Type B pancreatic cell (in vitro differentiated cells): ENCODE measurements around the gene POLDIP3. TPM values are rescaled to one million over a fixed set of nuclear protein-coding genes. Genes with fewer than 3 reads are reported as not detected.

ENCODE experiments used
- DNase-seq: peaks from one replicate; pipeline ENCODE4 v3.0.0; 2021; ENCODE audit warnings: mixed read lengths; ENCODE audit not compliant: unreplicated experiment; ENCODE audit errors: extremely low spot score
- H3K27ac Mint-ChIP-seq: 2 replicates; pipeline ENCODE4 v1.8.0; 2021; ENCODE audit warnings: mild to moderate bottlenecking, mixed read lengths
- H3K27me3 Mint-ChIP-seq: 2 replicates; pipeline ENCODE4 v1.8.0; 2021; ENCODE audit warnings: mixed read lengths
- H3K36me3 Mint-ChIP-seq: 2 replicates; pipeline ENCODE4 v1.8.0; 2021; ENCODE audit warnings: mixed read lengths
- H3K4me1 Mint-ChIP-seq: one replicate; pipeline ENCODE4 v1.8.0; 2021; ENCODE audit warnings: mixed read lengths; ENCODE audit not compliant: unreplicated experiment
- H3K4me3 Mint-ChIP-seq: 2 replicates; pipeline ENCODE4 v1.8.0; 2021; ENCODE audit warnings: mild to moderate bottlenecking, mixed read lengths
- H3K9me3 Mint-ChIP-seq: 2 replicates; pipeline ENCODE4 v1.8.0; 2021; ENCODE audit warnings: mixed read lengths
- total RNA-seq: library from RNA; stranded (reverse); gene quantifications from 2 replicates; pipeline ENCODE4 v1.2.1, GENCODE V29; 2021; ENCODE audit warnings: low replicate concordance
- TF ChIP-seq, protein P1 (sequence below): fragments of 200-600 bp; sonication (generic); conservative IDR thresholded peaks from 2 replicates; pipeline ENCODE4 v1.5.0; 2021; ENCODE audit warnings: antibody characterized with exemption, mild to moderate bottlenecking

The POLDIP3 gene
- total RNA-seq, 1 donor from 2014 or later = 86.9 TPM

DNA sequence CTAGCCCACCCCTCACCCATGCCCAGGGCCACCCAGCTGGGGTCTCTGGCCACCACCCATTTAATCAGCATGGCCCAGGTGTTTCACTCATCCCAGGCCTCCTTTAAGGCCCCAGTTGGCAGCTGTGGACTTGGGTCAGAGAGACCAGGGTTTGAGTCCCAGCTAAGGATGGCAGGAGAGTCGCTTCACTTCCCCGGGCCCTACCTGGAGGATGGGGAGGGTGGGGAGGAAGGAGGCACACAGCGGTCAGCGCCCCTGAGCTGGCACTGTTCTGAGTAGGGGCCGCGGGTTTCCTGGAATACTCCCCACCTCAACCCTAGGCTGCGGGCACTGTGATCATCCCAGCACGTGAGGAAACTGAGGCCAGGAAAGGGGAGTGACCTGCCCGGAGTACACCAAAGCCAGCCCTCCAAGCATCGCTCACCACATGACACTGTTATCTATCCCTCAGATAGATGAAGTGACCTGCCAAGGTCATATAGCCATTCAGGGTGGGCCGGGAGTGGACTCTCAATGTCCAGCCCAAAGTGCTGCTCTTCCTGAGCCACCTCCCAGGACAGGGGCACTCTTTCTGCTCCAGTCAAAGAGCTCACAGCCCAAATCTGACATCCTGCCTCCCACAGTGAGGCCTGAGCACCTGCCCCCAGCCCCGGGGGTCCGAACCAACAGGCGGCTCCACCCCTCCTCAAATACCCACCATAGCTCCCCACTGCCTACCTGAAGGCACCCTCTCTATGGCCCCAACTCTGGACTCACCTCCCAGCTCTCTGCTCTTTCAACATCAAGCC, 29.1 kb upstream of the POLDIP3 start:
- Mint-ChIP-seq H3K36me3 (peaks cover 4% of the 10 kb centered on the region), H3K9me3 (no peaks in the 10 kb centered on the region), H3K27me3 (no peaks in the 10 kb centered on the region), H3K4me3 (peak overlapping the region; percentile 27), H3K27ac (peak overlapping the region; percentile 86), H3K4me1 (peaks cover 34% of the 10 kb centered on the region)
- TF ChIP-seq, protein P1, sequence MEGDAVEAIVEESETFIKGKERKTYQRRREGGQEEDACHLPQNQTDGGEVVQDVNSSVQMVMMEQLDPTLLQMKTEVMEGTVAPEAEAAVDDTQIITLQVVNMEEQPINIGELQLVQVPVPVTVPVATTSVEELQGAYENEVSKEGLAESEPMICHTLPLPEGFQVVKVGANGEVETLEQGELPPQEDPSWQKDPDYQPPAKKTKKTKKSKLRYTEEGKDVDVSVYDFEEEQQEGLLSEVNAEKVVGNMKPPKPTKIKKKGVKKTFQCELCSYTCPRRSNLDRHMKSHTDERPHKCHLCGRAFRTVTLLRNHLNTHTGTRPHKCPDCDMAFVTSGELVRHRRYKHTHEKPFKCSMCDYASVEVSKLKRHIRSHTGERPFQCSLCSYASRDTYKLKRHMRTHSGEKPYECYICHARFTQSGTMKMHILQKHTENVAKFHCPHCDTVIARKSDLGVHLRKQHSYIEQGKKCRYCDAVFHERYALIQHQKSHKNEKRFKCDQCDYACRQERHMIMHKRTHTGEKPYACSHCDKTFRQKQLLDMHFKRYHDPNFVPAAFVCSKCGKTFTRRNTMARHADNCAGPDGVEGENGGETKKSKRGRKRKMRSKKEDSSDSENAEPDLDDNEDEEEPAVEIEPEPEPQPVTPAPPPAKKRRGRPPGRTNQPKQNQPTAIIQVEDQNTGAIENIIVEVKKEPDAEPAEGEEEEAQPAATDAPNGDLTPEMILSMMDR = no peak
- no peak for DNase-seq

DNA sequence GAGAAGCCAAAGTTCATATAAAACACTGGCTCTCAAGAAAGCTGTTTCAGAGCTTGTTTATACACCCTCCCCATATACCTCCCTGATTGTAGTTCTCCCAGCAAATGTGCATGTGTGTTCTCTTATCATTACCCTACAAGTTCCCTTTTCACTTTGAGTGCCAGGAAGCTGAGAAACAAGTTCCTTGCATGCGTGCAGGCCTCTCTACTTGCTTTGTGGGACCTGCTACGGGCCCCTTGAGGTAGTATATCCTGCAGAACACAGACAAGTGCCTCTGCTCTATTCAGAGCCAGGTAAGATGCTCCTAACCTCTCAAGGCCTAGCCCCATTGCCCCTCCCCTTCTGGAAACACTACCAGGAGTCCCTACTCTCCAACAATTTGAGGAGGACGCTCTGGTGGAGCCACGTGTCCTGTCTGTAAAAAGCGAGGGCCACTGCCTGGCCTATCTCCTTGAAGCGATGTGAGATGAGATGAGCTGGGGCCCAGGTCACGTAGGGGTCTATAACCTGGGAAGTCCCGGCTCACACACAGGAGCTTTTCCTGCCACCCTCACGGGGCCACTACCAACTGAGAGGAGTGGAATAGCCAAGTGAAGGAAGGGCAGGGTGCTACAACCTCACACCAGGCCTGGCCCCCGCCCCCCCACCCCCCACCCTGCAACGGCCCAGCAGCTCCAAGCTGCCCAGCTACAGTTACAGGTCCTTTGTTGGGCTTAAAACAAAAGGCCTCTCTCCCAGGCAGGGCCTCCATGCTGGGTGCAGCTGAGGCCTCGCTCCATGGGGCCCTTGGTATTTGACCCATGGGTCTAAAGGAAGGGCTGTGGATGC, 28.3 kb upstream of the POLDIP3 start:
- peaks cover 4% of the 10 kb centered on the region for H3K36me3 Mint-ChIP-seq
- peak overlapping the region; percentile 31 for H3K27ac Mint-ChIP-seq
- no peaks in the 10 kb centered on the region for H3K9me3 Mint-ChIP-seq
- TF ChIP-seq, protein P1 = no peak
- no peaks in the 10 kb centered on the region for H3K27me3 Mint-ChIP-seq
- peaks cover 30% of the 10 kb centered on the region for H3K4me1 Mint-ChIP-seq
- no peak for DNase-seq
- no peak overlapping the region for H3K4me3 Mint-ChIP-seq

DNA sequence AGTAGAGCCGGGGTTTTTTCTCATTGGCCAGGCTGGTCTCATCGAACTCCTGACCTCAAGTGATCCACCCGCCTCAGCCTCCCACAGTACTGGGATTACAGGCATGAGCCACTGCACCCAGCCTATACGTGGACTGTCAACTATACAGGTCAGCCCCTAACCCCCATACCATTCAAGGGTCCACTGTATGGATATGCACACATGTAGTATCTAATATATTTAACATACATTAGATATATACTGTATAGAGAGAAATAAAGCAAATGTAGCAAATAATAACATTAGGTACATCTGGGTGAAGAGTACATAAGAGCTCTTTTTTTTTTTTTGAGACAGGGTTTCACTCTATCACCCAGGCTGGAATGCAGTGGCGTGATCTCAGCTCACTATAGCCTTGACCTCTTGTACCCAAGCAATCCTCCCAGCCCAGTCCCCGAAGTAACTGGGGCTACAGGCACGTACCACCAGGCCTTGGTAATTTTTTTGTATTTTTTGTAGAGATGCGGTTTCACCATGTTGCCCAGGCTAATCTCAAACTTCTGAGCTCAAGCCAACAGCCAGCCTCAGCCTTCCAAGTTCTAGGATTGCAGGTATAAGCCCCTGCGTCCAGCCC, 27.2 kb upstream of the POLDIP3 start:
- peaks cover 4% of the 10 kb centered on the region for H3K36me3 Mint-ChIP-seq
- H3K27me3 Mint-ChIP-seq = no peaks in the 10 kb centered on the region
- DNase-seq = no peak
- no peaks in the 10 kb centered on the region for H3K9me3 Mint-ChIP-seq
- H3K4me3 Mint-ChIP-seq = no peak overlapping the region
- no peak overlapping the region for H3K27ac Mint-ChIP-seq
- TF ChIP-seq, protein P1 = no peak
- peaks cover 26% of the 10 kb centered on the region for H3K4me1 Mint-ChIP-seq

DNA sequence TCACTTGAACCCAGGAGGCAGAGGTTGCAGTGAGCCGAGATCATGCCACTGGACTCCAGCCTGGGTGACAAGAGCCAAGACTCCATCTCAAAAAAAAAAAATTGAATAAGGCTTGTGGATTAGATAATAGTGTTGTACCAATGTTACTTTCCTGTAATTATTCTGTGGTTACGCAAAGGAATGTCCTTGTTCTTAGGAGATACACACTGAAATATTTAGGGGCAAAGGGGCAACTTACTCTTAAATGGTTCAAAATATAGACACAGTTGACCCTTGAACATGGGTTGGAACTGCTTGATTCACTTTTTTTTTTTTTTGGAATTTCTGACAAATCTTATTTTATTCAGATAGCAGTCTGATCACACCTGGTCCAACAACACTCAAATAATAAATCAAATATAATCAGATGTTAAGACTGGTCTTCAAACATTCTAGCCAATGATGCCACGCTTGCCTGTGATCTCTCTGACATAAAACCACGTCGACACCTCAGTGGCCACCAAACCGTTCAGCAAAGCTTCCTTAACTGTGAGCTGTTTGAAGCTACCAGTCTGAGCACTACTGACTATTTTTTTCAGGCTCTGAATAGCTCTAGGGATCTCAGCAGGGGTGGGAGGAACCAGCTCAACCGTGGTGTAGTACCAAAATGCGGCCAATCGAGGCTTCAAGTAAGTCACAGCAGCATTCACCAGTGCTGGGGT, 25.0 kb upstream of the POLDIP3 start:
- no peak overlapping the region for H3K4me3 Mint-ChIP-seq
- TF ChIP-seq, protein P1 = no peak
- peaks cover 7% of the 10 kb centered on the region for H3K36me3 Mint-ChIP-seq
- H3K27me3 Mint-ChIP-seq = no peaks in the 10 kb centered on the region
- H3K27ac Mint-ChIP-seq = no peak overlapping the region
- no peaks in the 10 kb centered on the region for H3K9me3 Mint-ChIP-seq
- no peak for DNase-seq
- peaks cover 11% of the 10 kb centered on the region for H3K4me1 Mint-ChIP-seq

DNA sequence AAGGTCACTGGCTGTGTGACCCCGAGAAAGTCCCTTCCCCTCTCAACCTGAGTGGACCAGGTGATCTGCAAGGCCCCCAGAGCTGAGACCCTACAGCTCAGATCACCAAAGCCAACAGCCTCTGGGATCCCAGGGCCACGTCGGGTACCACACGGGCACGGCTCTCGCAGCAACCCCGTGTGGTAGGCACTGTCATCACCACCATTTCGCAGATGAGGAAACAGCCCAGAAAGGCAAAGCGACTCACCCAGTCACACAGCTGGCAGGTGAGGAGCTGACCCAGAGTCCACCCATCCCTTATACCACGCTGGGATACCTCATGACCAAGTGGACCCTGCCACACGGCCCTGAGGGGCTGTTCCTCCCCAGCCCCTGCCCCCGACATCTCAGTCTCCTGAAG, 22.9 kb upstream of the POLDIP3 start:
- Mint-ChIP-seq H3K4me1 (peaks cover 4% of the 10 kb centered on the region), H3K27ac (no peak overlapping the region), H3K9me3 (no peaks in the 10 kb centered on the region), H3K4me3 (no peak overlapping the region), H3K36me3 (peaks cover 3% of the 10 kb centered on the region), H3K27me3 (no peaks in the 10 kb centered on the region)
- no peak for DNase-seq
- TF ChIP-seq, protein P1 = no peak
